Adipose tissue (tissue), 3 donors: ENCODE measurements around the gene C1orf21. TPM values are rescaled to one million over a fixed set of nuclear protein-coding genes. Genes with fewer than 3 reads are reported as not detected.

ENCODE experiments used
- H3K27ac ChIP-seq: one replicate; pipeline ENCODE4 v1.5.1; 2013; ENCODE audit warnings: low read depth, low read length
- WGBS, 3 donors: extraction: QIAGEN DNeasy Blood & Tissue Kit; methylation state at CpG; one replicate each; pipeline ENCODE4 v1.1.7; 2013; 5-methylcytosine and 5-hydroxymethylcytosine counted together
- polyA plus RNA-seq, 3 donors: library from polyadenylated mRNA; stranded (reverse); fragments of 200-250 nt; gene quantifications; one replicate each; pipeline ENCODE4 v1.2.3, GENCODE V29; 2013
- donor health status: healthy with polysubstance abuse.
- donor health status: Bipolar disorder and iron deficiency.
- donor health status: healthy.

The C1orf21 gene
- polyA plus RNA-seq, 3 donors, result 5.5 to 86.3 (median 24.1) TPM

DNA sequence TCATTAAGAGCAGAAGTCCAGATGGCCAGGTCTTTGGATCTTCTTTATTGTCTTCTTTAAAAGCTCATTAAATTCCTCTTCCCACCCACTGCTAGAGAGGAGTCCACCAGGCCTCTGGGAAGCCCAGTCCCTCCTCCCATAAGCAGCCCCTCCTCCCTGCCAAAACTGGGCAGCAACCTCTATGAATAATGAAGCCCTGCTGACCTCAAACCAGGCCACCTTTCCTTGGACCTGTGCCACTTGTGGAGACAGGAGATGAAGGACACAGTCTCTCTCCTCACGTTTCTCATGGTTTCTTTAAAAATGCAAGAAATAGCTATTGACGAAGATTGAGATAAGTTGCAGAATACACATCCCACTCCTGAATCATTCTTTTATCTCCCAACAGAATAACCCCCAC is 255.1 kb downstream of the C1orf21 start:
- WGBS, 3 donors, result 42 to 91% (median 80%) methylated on average over 2 of the region's 2 CpGs
- H3K27ac ChIP-seq, result no peak overlapping the region

- 29 to 47% (median 39%) methylated on average over 1 of the region's 1 CpG for WGBS, 3 donors
- H3K27ac ChIP-seq, result no peak overlapping the region
Measured at GRCh38 chr1:184643661-184644060, 256.8 kb downstream of the C1orf21 start.

GRCh38 chr1:184644771-184645170 is 257.9 kb downstream of the C1orf21 start:
- H3K27ac ChIP-seq, result no peak overlapping the region
- 93 to 97% (median 96%) methylated on average over 10 to 11 of the region's 11 CpGs for WGBS, 3 donors

- H3K27ac ChIP-seq, result no peak overlapping the region
- 77 to 88% (median 83%) methylated on average over 3 of the region's 3 CpGs for WGBS, 3 donors
Measured at GRCh38 chr1:184646178-184646701, 259.4 kb downstream of the C1orf21 start.

- 88 to 96% (median 91%) methylated on average over 3 of the region's 3 CpGs for WGBS, 3 donors
- H3K27ac ChIP-seq, result no peak overlapping the region
Measured at GRCh38 chr1:184646824-184647223, 260.0 kb downstream of the C1orf21 start.

GRCh38 chr1:184647471-184647870 is 260.6 kb downstream of the C1orf21 start:
- 82 to 90% (median 88%) methylated on average over 4 of the region's 4 CpGs for WGBS, 3 donors
- H3K27ac ChIP-seq, result no peak overlapping the region

DNA sequence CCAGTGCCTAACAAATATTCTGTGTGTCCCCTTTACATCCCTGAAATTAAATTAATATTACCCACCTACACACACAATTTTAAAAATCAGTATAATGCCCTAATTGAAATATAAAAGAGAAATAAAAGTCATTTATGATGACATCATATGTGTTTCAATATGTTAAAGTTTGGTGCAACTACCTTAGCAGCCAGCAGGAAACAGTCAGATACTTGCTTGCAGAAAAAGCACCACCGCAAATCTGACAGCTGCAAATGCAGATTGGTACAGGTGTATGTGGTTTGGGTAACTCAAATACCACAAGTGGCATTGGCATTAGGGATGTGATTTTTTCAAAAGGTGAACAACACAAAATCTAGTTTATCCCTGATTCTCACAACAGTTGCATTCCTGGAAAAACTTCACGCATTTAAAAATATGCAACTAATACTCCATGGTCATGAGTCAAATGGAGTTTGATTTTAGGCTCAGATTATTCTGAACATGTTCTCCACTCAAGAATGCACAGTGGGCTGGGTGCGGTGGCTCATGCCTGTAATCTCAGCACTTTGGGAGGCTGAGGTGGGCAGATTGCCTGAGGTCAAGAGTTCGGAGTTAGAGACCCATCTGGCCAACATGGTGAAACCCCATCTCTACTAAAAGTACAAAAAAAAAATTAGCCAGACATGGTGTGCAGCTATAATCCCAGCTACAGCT is 261.5 kb downstream of the C1orf21 start:
- H3K27ac ChIP-seq, result no peak overlapping the region
- WGBS, 3 donors, result 86 to 92% (median 90%) methylated on average over 4 of the region's 4 CpGs

GRCh38 chr1:184648856-184649201 is 262.0 kb downstream of the C1orf21 start:
- WGBS, 3 donors, result 80 to 90% (median 89%) methylated on average over 6 of the region's 6 CpGs
- no peak overlapping the region for H3K27ac ChIP-seq

- WGBS, 3 donors, result 84 to 87% (median 86%) methylated on average over 7 of the region's 7 CpGs
- no peak overlapping the region for H3K27ac ChIP-seq
Measured at GRCh38 chr1:184649451-184649888, 262.6 kb downstream of the C1orf21 start.

DNA sequence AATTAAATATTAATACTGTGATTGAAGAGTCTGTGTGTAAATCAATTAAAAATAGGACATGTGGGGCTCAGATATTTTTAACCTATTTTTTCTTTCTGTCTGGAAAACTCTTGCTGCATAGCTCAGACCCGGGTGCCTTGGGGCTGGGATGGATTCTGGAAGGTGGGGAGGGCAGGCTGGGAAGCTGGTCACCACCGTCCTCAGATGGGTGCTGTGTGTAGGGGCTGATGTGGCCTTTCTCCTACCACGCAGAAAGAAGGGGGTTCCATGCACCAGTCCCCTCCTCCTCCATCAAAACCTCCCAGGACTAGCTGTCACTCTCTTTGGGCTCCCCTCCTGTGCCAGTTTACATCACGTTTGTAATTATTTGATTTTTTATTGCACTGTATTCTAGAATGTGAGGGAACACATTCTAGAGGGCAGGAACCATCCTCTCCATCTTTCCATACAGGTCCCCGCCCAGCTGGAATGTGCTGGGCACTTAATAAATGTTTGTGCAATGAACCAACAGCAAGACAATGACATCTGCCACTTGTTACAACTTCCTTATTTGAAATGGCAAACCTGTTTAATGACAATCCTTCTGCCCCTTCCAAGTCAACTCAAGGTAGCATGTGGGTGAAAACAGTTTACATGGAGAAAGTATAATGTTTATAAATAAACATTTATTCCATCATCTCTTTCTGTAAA is 263.5 kb downstream of the C1orf21 start:
- 69 to 74% (median 72%) methylated on average over 5 of the region's 5 CpGs for WGBS, 3 donors
- H3K27ac ChIP-seq, result no peak overlapping the region

DNA sequence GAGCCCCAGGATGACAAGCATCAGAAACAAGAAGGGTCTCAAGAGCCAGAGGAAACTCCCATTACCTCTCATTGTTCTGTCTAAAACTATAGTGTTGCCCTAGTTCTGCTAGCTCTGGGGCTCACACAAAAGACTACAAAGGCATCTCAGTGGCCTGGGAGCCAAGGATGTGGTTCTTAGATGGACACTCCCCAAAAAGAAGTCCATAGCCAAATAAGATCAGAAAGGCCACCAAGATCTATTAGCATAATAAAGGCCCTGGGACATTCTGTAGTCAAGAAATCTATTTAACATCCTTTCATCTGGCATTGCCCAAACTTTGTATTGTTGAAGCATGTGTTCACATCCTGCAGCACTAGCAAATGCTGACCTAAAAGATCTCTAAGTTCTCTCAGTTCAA is 268.4 kb downstream of the C1orf21 start:
- H3K27ac ChIP-seq, result no peak overlapping the region

- H3K27ac ChIP-seq, result no peak overlapping the region
- WGBS, 3 donors, result 74 to 93% (median 77%) methylated on average over 2 of the region's 2 CpGs
Measured at GRCh38 chr1:184656221-184656620, 269.4 kb downstream of the C1orf21 start.

DNA sequence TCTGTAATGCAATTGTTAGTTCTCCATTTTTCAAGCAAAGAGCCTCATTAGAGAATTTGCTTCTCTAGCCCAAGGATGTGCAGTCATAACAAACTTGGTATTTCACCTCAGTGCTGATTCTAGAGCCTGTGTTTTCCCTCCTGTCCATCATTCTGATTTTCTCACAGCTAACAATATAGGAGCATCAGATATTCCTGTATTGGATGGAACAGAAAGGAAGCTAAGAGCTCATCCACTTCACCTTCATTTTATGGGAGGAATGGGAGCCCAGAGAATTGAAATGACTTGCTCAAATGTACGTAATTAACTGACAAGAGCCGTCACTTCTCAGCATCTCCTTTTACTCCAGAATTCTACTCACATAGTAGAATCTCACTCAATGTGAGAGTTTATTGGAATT is 271.2 kb downstream of the C1orf21 start:
- no peak overlapping the region for H3K27ac ChIP-seq
- 93 to 96% (median 93%) methylated on average over 2 of the region's 2 CpGs for WGBS, 3 donors

GRCh38 chr1:184660462-184661191 is 273.8 kb downstream of the C1orf21 start:
- no peak overlapping the region for H3K27ac ChIP-seq
- 97 to 98% (median 98%) methylated on average over 2 of the region's 2 CpGs for WGBS, 3 donors

DNA sequence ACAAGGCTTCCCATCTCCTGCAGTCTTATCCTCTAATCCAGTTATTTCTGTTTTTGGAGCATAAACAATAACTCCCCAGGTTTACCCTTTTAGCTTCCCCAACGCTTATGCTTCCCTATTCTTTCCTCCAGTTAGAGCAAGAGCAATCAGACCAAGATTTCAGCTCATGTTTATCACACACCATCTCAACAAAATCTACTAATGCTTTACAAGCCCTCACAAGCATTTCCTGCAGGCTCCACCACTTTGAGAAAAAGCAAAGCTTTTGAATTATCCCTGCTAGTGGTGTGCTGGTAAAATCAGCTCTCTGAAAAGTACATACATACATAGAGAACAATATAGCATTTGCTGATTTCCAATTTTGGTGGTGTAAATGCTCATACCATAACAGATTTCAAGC is 275.0 kb downstream of the C1orf21 start:
- WGBS, 3 donors, result 0 to 66% (median 46%) methylated on average over 1 of the region's 1 CpG
- no peak overlapping the region for H3K27ac ChIP-seq

- no peak overlapping the region for H3K27ac ChIP-seq
- WGBS, 3 donors, result 17 to 22% (median 18%) methylated on average over 40 of the region's 40 CpGs
Measured at GRCh38 chr1:184664042-184664660, 277.3 kb downstream of the C1orf21 start.

DNA sequence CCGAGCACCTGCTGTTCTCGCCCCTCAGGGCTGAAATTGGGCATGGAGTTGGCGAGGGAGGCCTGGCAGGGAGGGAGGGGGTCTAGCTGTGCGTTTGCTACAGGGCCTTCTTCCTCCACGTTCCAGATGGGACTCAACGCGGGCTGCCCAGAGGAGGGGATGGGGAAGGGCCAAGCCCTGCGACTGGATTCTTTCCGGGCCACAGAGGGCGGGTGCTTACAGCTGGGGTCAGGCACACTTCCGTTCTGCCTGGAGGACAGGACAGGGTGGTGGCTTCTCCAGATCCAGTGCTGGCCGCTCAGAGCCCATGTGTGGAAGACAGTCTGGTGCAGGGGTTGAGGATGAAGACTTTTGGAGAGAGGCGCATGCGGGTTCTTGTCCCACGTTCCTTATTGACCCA is 277.8 kb downstream of the C1orf21 start:
- WGBS, 3 donors, result 80 to 84% (median 81%) methylated on average over 14 to 15 of the region's 15 CpGs
- no peak overlapping the region for H3K27ac ChIP-seq

DNA sequence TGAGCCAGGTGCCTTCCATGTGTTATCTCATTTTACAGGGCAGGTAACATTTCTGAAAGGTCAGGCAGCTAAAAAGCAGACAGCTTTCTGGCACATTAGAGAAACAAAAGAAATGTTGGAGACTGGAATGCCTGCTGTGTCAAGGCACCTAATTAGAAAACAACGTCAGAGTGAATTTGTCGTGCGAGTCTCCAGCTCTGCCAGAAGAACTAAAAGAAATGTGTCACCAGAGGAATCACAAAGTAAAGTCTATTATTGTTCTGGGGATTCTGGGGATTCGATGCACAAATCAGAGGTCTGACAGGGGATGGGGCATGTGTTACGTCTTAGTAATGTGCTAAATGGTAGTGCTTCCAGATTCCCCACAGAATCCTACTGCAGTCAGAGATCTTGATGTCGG is 278.5 kb downstream of the C1orf21 start:
- no peak overlapping the region for H3K27ac ChIP-seq
- 83 to 89% (median 86%) methylated on average over 6 of the region's 6 CpGs for WGBS, 3 donors

DNA sequence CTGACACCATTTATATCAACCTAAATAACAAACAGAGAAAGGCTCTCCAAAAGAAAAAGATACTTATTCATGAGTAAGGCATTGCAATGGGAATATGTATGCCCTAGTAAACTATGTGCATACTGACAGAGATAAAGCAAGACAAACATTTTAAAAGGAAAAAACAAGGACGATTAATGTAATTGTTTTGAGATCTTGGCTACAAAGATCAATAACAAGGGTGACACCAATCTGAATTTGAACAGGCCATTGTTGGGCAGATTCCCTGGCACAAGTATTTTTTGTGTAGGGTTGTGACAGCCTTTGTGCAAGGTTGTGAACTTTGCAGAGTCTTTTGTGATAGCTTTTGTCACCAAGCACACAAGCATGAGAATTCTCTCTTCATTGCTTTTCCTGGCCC is 282.6 kb downstream of the C1orf21 start:
- WGBS, 3 donors, result 49 to 86% (median 85%) methylated on average over 1 of the region's 1 CpG
- no peak overlapping the region for H3K27ac ChIP-seq
